Mesendoderm (in vitro differentiated cells): ENCODE results near the gene SAMD4A.

Experiments used
- DNase-seq: peaks from one replicate; pipeline ENCODE4 v3.0.0; 2013
- H2AK5ac ChIP-seq: 2 replicates; pipeline ENCODE4 v1.6.1; 2013; ENCODE audit warnings: low read length, inconsistent platforms
- H2BK120ac ChIP-seq: 2 replicates; pipeline ENCODE4 v1.6.1; 2013; ENCODE audit warnings: low read depth, mild to moderate bottlenecking, low read length, moderate library complexity, mixed read lengths
- H2BK15ac ChIP-seq: replicated peaks from 2 replicates; pipeline ENCODE4 v1.6.1; 2013; ENCODE audit warnings: low read depth, mild to moderate bottlenecking, moderate library complexity
- H2BK5ac ChIP-seq: 2 replicates; pipeline ENCODE4 v1.6.1; 2013; ENCODE audit warnings: low read length, inconsistent platforms
- H3K18ac ChIP-seq: 2 replicates; pipeline ENCODE4 v1.6.1; 2013; ENCODE audit warnings: mild to moderate bottlenecking, low read length, mixed read lengths
- H3K23ac ChIP-seq: one replicate; pipeline ENCODE4 v1.6.1; 2013; ENCODE audit warnings: low read length
- H3K27ac ChIP-seq: 2 replicates; pipeline ENCODE4 v1.5.1; 2013; ENCODE audit warnings: low read depth, mild to moderate bottlenecking, inconsistent platforms, low read length, moderate library complexity
- H3K27me3 ChIP-seq: 2 replicates; pipeline ENCODE4 v1.6.1; 2013; ENCODE audit warnings: low read length, control low read depth, mild to moderate bottlenecking, inconsistent platforms; ENCODE audit not compliant: insufficient read depth, poor library complexity
- H3K36me3 ChIP-seq: 2 replicates; pipeline ENCODE4 v1.6.1; 2013; ENCODE audit warnings: low read length, inconsistent platforms; ENCODE audit not compliant: control insufficient read depth, insufficient read depth
- H3K4ac ChIP-seq: one replicate; pipeline ENCODE4 v1.6.1; 2013; ENCODE audit warnings: low read depth, mild to moderate bottlenecking, low read length, moderate library complexity
- H3K4me1 ChIP-seq: 2 replicates; pipeline ENCODE4 v1.6.1; 2013; ENCODE audit warnings: low read depth, low read length, inconsistent platforms; ENCODE audit not compliant: control insufficient read depth
- H3K4me2 ChIP-seq: 2 replicates; pipeline ENCODE4 v1.6.1; 2013; ENCODE audit warnings: low read length
- H3K4me3 ChIP-seq: 2 replicates; pipeline ENCODE4 v1.5.1; 2013; ENCODE audit warnings: mild to moderate bottlenecking, low read length
- H3K56ac ChIP-seq: one replicate; pipeline ENCODE4 v1.6.1; 2013; ENCODE audit warnings: low read length
- H3K79me1 ChIP-seq: 2 replicates; pipeline ENCODE4 v1.6.1; 2013; ENCODE audit warnings: low read length, inconsistent platforms
- H3K79me2 ChIP-seq: 2 replicates; pipeline ENCODE4 v1.6.1; 2013; ENCODE audit warnings: mild to moderate bottlenecking, low read length; ENCODE audit not compliant: control insufficient read depth, insufficient read depth
- H3K9ac ChIP-seq: 2 replicates; pipeline ENCODE4 v1.6.1; 2013; ENCODE audit warnings: low read length, inconsistent platforms
- H4K5ac ChIP-seq: one replicate; pipeline ENCODE4 v1.6.1; 2013; ENCODE audit warnings: low read length
- H4K8ac ChIP-seq: one replicate; pipeline ENCODE4 v1.6.1; 2013; ENCODE audit warnings: low read depth, mild to moderate bottlenecking, control low read depth, low read length, moderate library complexity
- WGBS: extraction: QIAGEN DNeasy Blood & Tissue Kit; methylation state at CpG from one replicate; pipeline ENCODE4 v1.1.7; 2013; ENCODE audit warnings: low lambda C conversion rate, missing lambda C conversion rate; ENCODE audit not compliant: insufficient coverage; ENCODE audit errors: extremely low coverage; 5-methylcytosine and 5-hydroxymethylcytosine counted together

SAMD4A gene

GRCh38 chr14:54724123-54724522 is 157.2 kb downstream of the SAMD4A start:
- Histone ChIP-seq H2BK15ac (no peak overlapping the region), H3K4me2 (no peak overlapping the region), H3K4me1 (peaks cover 2% of the 10 kb centered on the region), H3K9ac (no peak overlapping the region), H3K4me3 (no peak overlapping the region), H2AK5ac (no peak overlapping the region), H4K5ac (no peak overlapping the region), H3K27ac (no peak overlapping the region), H3K36me3 (no peaks in the 10 kb centered on the region), H3K79me1 (peaks cover 5% of the 10 kb centered on the region), H2BK5ac (no peak overlapping the region), H3K79me2 (no peaks in the 10 kb centered on the region), H4K8ac (no peak overlapping the region), H2BK120ac (no peak overlapping the region), H3K27me3 (no peaks in the 10 kb centered on the region), H3K4ac (no peak overlapping the region), H3K56ac (no peak overlapping the region), H3K23ac (no peak overlapping the region), H3K18ac (no peak overlapping the region)
- no CpG with 5 or more reads among the region's 4 CpGs for WGBS
- DNase-seq: no peak

GRCh38 chr14:54724676-54725325 is 157.9 kb downstream of the SAMD4A start:
- no peak overlapping the region for H2AK5ac ChIP-seq
- H4K8ac ChIP-seq: no peak overlapping the region
- no peak overlapping the region for H3K4me2 ChIP-seq
- H3K18ac ChIP-seq: no peak overlapping the region
- no peaks in the 10 kb centered on the region for H3K79me2 ChIP-seq
- H3K56ac ChIP-seq: no peak overlapping the region
- no peak overlapping the region for H2BK15ac ChIP-seq
- no peak for DNase-seq
- no peak overlapping the region for H3K23ac ChIP-seq
- peaks cover 6% of the 10 kb centered on the region for H3K79me1 ChIP-seq
- H3K27ac ChIP-seq: no peak overlapping the region
- no CpG with 5 or more reads among the region's 5 CpGs for WGBS
- no peak overlapping the region for H3K9ac ChIP-seq
- no peak overlapping the region for H2BK5ac ChIP-seq
- H3K4me3 ChIP-seq: no peak overlapping the region
- H3K36me3 ChIP-seq: no peaks in the 10 kb centered on the region
- H3K4ac ChIP-seq: no peak overlapping the region
- no peak overlapping the region for H4K5ac ChIP-seq
- H3K4me1 ChIP-seq: peaks cover 2% of the 10 kb centered on the region
- H3K27me3 ChIP-seq: no peaks in the 10 kb centered on the region
- no peak overlapping the region for H2BK120ac ChIP-seq

GRCh38 chr14:54725998-54726397 is 159.1 kb downstream of the SAMD4A start:
- Histone ChIP-seq H2AK5ac (no peak overlapping the region), H3K27ac (no peak overlapping the region), H3K23ac (no peak overlapping the region), H3K36me3 (no peaks in the 10 kb centered on the region), H3K4ac (no peak overlapping the region), H3K4me1 (no peaks in the 10 kb centered on the region), H2BK15ac (no peak overlapping the region), H3K56ac (no peak overlapping the region), H3K9ac (no peak overlapping the region), H3K18ac (no peak overlapping the region), H3K27me3 (no peaks in the 10 kb centered on the region), H4K5ac (no peak overlapping the region), H2BK120ac (no peak overlapping the region), H3K4me3 (no peak overlapping the region), H3K79me1 (peaks cover 4% of the 10 kb centered on the region), H2BK5ac (no peak overlapping the region), H4K8ac (no peak overlapping the region), H3K79me2 (no peaks in the 10 kb centered on the region), H3K4me2 (no peak overlapping the region)
- DNase-seq: no peak

GRCh38 chr14:54727929-54728328 is 161.0 kb downstream of the SAMD4A start:
- WGBS: no CpG with 5 or more reads among the region's 7 CpGs
- Histone ChIP-seq H3K23ac (no peak overlapping the region), H3K27ac (no peak overlapping the region), H3K4me3 (no peak overlapping the region), H3K18ac (no peak overlapping the region), H3K36me3 (no peaks in the 10 kb centered on the region), H3K79me2 (no peaks in the 10 kb centered on the region), H3K79me1 (peaks cover 4% of the 10 kb centered on the region), H3K4ac (no peak overlapping the region), H3K27me3 (no peaks in the 10 kb centered on the region), H3K4me2 (no peak overlapping the region), H3K56ac (no peak overlapping the region), H3K4me1 (no peaks in the 10 kb centered on the region), H4K5ac (no peak overlapping the region), H2BK120ac (no peak overlapping the region), H2BK5ac (no peak overlapping the region), H4K8ac (no peak overlapping the region), H2AK5ac (no peak overlapping the region), H2BK15ac (no peak overlapping the region), H3K9ac (no peak overlapping the region)
- DNase-seq: no peak

GRCh38 chr14:54728700-54729527 is 162.0 kb downstream of the SAMD4A start:
- Histone ChIP-seq H2BK15ac (no peak overlapping the region), H4K5ac (no peak overlapping the region), H2BK120ac (no peak overlapping the region), H3K4me3 (no peak overlapping the region), H3K56ac (no peak overlapping the region), H3K79me2 (no peaks in the 10 kb centered on the region), H3K9ac (no peak overlapping the region), H2AK5ac (no peak overlapping the region), H3K4ac (no peak overlapping the region), H3K4me2 (no peak overlapping the region), H3K27me3 (no peaks in the 10 kb centered on the region), H3K18ac (no peak overlapping the region), H3K79me1 (peaks cover 4% of the 10 kb centered on the region), H2BK5ac (no peak overlapping the region), H3K23ac (no peak overlapping the region), H3K27ac (no peak overlapping the region), H3K36me3 (no peaks in the 10 kb centered on the region), H4K8ac (no peak overlapping the region), H3K4me1 (no peaks in the 10 kb centered on the region)
- WGBS: no CpG with 5 or more reads among the region's 9 CpGs
- DNase-seq: peak; percentile 11
